Endometrial microvascular endothelial cells (primary cell): ENCODE measurements around the gene HMCN2. TPM values are rescaled to one million over a fixed set of nuclear protein-coding genes. Genes with fewer than 3 reads are reported as not detected.

ENCODE experiments used
- in situ Hi-C: cut with HindIII; loops from 2 replicates; pipeline ENCODE4 v1.10.0; 2017; ENCODE audit warnings: low sequenced_read_pairs, low pct_unique_long_range_greater_than_20kb; ENCODE audit errors: inconsistent ontology term
- total RNA-seq: library from RNA; depleted of rRNA; stranded (reverse); fragments of >200 nt; gene quantifications from one replicate; pipeline ENCODE4 v1.2.3, GENCODE V29; 2015; ENCODE audit errors: inconsistent ontology term

Gene HMCN2
- total RNA-seq, 1 donor from 2014 or later, result not detected

DNA sequence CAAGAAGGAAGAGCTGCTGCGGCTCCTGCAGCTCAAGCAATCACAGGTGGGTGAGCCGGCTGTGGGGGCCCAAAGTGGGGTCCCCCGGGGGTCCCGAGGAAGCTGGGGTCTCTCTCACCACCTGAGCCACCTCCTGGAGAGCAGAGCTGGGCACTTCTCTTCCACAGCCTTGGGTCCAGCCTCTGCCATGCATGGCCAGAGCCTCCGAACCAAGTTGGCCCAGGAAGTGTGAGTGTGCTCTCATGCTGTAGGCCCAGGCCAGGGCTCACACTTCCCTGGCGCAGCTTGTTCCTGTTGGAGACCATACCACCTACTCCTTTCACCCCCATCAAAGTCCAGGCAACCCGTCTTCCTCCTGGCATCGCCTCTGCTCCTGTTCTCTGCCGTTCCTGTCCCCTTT is 19.7 kb downstream of the HMCN2 start:
- in situ Hi-C loops, result no loop called here

- in situ Hi-C loops, result no loop called here
These were observed 20.7 kb downstream of the HMCN2 start for GRCh38 chr9:130286072-130286770.

GRCh38 chr9:130286781-130287428 is 21.3 kb downstream of the HMCN2 start:
- in situ Hi-C loops, result no loop called here

DNA sequence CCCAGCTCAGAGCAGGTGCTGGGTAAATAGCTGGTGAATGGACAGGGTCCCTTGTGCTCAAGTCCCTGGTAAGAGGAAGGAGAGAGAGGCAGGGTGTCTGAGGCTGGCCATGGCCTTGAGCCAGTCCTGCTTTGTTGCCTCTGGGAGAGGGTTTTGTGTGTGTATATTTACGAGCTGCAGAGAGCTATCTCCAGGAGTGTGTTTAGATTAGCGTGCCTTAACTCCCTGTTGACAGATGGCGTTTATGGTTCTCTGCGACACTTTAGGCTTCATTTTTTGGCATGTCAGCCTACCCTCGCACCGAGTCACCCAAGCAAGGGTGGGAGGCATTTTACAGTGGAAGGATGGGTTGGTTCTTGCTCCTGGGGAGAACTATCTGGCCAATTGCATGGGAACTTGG is 22.2 kb downstream of the HMCN2 start:
- in situ Hi-C loops, result no loop called here

DNA sequence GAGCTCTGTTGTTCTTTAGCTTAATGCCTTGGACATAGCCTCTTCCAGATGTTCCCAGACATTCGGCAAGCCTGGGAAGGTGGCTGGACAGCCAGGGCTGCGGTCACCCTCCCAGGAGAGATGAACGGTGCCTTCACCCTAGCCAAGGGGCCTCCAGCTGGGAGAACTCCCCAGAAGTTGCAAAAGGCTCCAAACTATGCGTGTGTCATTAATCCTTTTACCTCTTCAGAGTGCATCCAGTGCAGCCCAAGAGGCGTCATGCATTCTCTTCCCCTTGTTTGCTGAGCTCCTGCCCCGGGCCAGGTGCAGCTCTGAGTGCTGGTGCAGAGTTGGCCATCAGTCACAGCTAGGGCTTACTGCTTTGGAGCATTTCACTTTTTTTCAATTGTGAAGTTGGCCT is 22.8 kb downstream of the HMCN2 start:
- in situ Hi-C loops, result no loop called here

DNA sequence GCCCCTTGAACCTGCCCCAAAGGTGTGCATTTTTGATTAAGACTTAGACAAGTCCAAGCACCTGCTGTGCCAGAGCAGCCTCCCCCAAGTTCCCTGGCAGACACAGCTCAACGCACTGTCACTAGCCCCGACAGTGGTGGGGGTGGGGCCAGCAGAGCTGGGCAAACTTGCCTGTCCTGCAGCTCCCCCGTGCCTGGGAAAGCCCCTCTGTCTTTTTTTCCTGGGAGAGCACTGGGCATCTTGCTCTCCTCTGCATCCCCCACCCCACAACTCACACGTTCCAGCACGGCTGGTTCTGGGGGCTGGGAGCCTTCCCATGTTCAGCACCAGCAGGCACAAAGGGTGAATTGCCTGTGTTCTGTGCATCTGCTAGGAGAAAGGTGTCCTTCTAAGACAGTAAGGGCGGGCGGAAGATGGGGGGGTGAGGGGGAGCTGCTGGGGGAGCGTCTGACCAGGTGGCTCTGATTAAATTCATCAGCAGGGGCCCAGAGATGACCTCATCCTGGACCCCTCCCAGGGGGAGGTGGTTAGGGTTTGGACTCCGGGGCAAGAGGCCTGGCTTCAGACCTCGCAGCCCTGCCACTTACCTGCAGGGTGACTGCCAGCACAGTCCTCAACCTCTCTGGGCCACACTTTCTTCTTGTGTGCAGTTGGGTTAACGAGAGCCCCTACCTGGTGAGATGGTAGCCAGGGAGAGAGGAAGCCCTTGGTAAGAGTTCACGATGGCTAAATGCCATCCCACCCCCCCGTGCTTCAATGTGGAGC is 23.5 kb downstream of the HMCN2 start:
- in situ Hi-C loops, result no loop called here

- in situ Hi-C loops, result no loop called here
These were observed 24.2 kb downstream of the HMCN2 start for GRCh38 chr9:130289711-130290241.

- in situ Hi-C loops, result no loop called here
These were observed 25.0 kb downstream of the HMCN2 start for GRCh38 chr9:130290291-130291181.

DNA sequence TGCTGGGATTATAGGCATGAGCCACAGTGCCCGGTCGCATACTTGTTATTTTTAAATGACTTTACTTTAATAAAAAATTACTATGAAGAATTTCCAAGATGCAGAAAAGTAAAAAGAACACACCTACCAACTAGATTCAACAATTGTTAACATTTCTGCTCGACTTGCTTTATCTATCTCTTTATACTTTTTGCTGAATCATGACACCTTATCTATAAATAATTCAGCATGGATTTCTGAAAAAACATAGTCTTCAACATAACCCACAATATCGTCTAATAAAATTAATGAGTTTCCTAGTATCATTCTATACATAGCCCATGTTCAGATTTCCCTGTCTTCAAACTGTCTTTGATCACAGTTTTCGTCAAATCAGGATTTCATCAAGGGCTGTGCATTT is 25.9 kb downstream of the HMCN2 start:
- in situ Hi-C loops, result no loop called here

- in situ Hi-C loops, result no loop called here
These were observed 26.5 kb downstream of the HMCN2 start for GRCh38 chr9:130292106-130292505.

- in situ Hi-C loops, result no loop called here
These were observed 29.1 kb downstream of the HMCN2 start for GRCh38 chr9:130294664-130295063.

DNA sequence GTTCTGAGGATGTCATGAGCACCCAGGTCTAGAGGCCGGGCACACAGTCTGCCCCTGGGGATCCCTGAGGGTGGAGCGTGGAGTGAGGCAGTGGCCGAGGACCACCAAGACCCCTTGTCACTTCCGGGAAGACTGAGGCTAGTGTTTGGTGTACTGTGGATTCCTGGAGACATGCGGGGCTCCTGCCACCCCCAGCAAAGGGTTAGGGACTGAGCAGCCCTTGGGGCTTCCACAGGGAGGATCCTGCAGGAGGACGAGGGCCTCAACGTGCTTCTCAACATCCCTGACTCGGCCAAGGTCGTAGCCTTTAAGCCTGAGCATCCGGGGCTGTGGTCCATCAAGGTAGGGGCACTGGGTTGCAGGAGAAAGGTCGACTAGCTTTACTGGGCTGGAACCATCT is 29.9 kb downstream of the HMCN2 start:
- in situ Hi-C loops, result no loop called here

GRCh38 chr9:130295945-130296782 is 30.6 kb downstream of the HMCN2 start:
- in situ Hi-C loops, result no loop called here

DNA sequence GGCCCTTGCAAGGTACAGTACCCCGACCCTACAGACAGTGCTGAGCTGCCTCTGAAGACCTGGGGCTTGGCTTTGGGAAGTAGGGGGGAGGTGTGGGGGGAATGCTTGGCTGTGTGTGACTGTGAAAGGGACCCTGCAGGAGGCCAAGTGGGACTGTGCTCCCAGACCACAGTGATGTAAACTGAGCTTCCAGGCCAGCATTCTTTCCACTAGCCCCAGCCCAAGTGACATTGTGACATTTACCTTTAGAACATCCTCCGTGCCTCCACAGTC is 31.2 kb downstream of the HMCN2 start:
- in situ Hi-C loops, result no loop called here

DNA sequence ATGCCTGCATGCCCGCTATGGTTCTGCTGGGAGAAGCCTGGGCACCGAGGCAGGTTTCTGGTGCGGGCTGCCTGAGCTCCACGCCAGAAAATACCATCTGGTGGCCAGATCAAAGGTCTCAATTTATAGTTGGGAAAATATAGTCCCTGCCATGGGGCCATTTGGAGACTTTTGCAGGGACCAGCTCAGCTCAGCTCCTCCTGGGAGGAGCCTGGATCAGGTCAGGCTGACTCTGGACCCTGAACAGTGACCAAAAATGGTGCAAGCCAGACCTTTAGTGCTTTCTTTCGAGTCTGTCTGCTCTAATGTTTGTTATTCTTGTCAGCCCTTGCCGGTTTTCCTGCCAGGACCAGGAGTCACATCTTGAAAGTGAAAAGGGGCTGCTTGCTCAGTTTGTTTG is 31.8 kb downstream of the HMCN2 start:
- in situ Hi-C loops, result no loop called here

GRCh38 chr9:130298662-130299279 is 33.2 kb downstream of the HMCN2 start:
- in situ Hi-C loops, result no loop called here

DNA sequence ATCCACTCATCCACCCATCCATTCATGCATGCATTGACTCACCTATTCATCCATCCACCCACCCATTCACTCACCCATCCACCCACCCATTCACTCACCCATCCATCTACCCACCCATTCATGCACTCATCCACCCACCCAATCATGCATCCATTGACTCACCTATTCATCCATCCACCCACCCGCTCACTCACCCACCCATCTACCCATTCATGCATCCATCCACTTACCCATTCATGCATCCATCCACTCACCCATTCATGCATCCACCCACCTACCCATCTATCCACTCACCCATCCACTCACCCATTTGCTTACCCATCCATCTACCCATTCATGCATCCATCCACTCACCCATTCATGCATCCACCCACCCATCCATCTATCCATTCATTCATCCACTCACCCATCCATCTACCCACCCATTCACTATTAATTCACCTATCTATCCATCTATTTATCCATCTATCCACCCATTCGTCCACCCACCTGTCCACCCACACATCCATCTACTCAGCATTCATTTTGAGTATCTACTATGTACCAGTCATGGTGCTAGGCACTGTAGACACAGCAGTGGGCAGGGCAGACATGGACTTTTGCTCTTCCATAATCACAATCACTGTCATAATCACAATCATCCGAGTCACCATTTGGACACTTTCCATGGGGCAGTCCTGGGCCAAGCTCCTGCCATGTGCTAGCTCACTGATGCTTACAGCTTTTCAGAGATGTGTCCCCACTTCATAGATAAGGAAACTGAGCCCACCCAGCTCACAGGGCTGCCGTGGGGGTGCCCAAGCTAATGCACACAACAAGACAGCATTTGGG is 34.4 kb downstream of the HMCN2 start:
- in situ Hi-C loops, result no loop called here
